GM12801 (cell line): ENCODE measurements around the gene BICDL2.

Experiments used
- TF ChIP-seq, protein P1 (sequence below): IDR thresholded peaks from one replicate; pipeline ENCODE4 v1.5.1; 2011; ENCODE audit warnings: control low read depth; ENCODE audit not compliant: insufficient read length; ENCODE audit errors: extremely low read depth

The BICDL2 gene

DNA sequence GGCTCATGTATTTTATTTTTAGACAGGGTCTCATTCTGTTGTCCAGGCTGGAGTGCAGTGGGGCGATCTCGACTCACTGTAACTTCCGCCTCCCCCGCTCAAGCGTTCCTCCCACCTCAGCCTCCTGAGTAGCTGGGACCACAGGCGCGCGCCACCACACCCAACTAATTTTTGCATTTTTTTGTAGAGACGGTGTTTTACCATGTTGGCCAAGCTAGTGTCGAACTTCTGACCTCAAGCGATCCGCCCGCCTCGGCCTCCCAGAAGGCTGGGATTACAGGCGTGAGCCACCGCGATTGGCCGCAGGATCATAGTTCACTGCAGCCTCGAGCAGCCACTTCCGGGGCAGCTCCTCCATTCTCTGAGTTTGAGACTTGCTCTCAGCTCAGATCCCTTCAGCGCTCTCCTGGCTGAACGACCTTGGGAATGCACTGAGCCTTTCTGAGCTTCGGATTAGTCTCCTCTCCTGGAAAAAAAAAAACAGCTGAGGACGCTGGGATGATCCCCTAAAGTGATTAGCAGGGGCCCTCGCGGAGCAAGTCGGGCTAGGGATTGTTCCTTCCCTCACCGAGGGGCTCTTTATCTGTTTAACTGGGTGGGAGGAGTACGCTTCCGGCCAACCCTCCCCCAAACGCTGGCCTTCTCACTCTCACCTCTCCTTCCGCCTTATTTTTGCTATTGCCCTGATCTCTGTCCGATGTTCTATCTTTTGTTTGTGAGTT is 55.4 kb downstream of the BICDL2 start:
- TF ChIP-seq, protein P1, sequence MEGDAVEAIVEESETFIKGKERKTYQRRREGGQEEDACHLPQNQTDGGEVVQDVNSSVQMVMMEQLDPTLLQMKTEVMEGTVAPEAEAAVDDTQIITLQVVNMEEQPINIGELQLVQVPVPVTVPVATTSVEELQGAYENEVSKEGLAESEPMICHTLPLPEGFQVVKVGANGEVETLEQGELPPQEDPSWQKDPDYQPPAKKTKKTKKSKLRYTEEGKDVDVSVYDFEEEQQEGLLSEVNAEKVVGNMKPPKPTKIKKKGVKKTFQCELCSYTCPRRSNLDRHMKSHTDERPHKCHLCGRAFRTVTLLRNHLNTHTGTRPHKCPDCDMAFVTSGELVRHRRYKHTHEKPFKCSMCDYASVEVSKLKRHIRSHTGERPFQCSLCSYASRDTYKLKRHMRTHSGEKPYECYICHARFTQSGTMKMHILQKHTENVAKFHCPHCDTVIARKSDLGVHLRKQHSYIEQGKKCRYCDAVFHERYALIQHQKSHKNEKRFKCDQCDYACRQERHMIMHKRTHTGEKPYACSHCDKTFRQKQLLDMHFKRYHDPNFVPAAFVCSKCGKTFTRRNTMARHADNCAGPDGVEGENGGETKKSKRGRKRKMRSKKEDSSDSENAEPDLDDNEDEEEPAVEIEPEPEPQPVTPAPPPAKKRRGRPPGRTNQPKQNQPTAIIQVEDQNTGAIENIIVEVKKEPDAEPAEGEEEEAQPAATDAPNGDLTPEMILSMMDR: no peak

DNA sequence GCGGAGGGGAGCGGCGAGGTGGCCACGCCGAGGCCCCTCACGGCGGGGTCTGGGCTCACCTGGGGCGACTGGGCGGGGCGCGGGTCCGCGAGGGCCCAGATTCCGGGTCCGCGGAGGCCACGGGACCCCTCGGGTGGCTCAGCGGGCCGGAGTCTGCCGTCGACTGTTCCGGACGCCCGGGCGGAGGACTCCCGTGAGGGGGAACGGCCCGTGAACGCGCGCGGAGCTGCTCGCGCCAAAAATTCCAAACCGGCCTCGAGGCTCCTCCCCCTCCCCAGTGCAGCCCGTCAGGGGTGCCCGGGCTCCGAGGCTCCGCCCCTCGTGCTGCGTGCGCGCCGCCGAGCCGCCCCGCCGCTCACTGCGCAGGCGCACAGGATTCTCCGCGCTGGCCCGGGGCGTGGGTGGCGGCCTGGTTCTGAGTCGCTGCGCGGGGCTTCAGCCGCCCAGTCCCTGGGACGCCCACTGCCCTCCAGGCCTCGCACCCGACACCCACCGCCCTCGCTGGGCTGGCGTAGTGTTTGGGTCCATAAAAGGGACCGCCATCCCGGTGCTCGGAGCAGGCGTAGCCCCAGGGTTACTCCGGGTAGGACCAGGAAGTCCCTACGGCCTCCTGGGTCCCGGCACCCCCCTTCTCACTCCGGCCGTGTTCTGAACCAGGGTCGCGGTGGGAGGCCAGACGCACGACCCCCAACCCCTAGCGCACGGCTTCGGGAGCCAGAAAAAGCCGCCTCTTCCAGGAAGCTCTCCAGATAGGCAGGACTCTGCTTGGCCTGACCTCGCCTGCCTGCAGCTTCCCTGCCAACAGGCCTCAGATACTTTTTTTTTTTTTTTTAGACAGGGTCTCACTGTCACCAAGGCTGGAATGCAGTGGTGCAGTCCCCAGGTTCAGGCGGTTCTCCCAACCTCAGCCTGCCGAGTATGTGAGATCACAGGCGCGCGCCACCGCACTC is 56.2 kb downstream of the BICDL2 start, which contains the start of gene PKMYT1:
Gene PKMYT1 (minus strand): TSS at position 220 of the 950 bp plus-strand sequence. CDS start 789 bp downstream, outside the sequence.
- TF ChIP-seq, protein P1: no peak

DNA sequence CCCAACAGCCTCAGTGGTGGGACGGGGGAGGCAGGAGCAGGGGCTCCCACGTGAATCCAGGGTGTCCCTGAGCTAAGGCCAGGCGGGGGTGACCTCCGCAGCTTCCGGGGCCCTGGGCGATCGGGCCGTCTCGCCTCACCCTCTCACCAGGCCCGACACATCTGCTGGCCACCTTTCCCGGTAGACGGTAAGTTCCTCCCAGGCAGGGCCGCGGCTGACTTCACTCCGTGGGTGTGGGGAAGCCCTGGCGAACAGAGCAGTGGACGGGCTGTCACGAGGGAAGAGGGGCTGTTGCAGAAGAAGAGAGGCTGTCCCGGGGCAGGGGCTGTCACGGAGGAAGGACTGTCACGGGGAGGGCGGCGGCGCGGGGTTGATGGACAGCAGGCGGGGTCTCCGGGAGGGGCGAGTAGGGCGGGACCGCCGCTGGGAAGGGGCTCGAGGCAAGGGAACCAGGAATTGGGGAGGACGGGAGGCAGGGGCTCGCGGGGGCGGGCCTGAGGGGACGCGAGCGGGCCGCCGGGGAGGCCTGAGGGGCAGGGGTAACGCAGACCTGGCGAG is 57.0 kb downstream of the BICDL2 start:
- TF ChIP-seq, protein P1: no peak
